D721Med (cell line): Measurements from ENCODE around the gene IRF2BP2.
A peak's percentile ranks its signal among the peaks of the same experiment; 100 is the strongest.

Experiments used
- DNase-seq: peaks from one replicate; pipeline ENCODE4 v3.0.0; 2011; ENCODE audit warnings: low spot score; ENCODE audit not compliant: insufficient read length
- FAIRE-seq: peaks from 2 replicates; lab custom pipeline; 2011; peaks lifted over from hg19 to GRCh38; lab: Jason Lieb, UNC
- CTCF ChIP-seq: IDR thresholded peaks from 2 replicates; pipeline ENCODE4 v1.5.1; 2012; ENCODE audit warnings: mild to moderate bottlenecking, control low read depth; ENCODE audit not compliant: insufficient read depth; ENCODE audit errors: missing control alignments

IRF2BP2 gene

GRCh38 chr1:234611847-234612351 is 1.9 kb upstream of the IRF2BP2 start:
- TF ChIP-seq CTCF, result no peak
- FAIRE-seq (no peak), DNase-seq (no peak)

GRCh38 chr1:234611225-234611846 is 1.4 kb upstream of the IRF2BP2 start:
- TF ChIP-seq CTCF, result peak; percentile 39
- FAIRE-seq (peak; percentile 86), DNase-seq (no peak)

- TF ChIP-seq CTCF, result no peak
- DNase-seq (peak; percentile 72), FAIRE-seq (no peak)
Observed at GRCh38 chr1:234610666-234611224, 767 bp upstream of the IRF2BP2 start.

- FAIRE-seq (no peak), DNase-seq (no peak)
- no peak for TF ChIP-seq CTCF
Observed at GRCh38 chr1:234609691-234610042, 311 bp downstream of the IRF2BP2 start.

- DNase-seq (no peak), FAIRE-seq (no peak)
- TF ChIP-seq CTCF, result no peak
Observed at GRCh38 chr1:234608911-234609690, 877 bp downstream of the IRF2BP2 start.

- FAIRE-seq, result no peak
Observed at GRCh38 chr1:234608025-234608910, 1.7 kb downstream of the IRF2BP2 start.

More at GRCh38 chr1:234608025-234608910, 1.7 kb downstream of the IRF2BP2 start:
- TF ChIP-seq CTCF, result no peak
- no peak for DNase-seq
